HG03095 (cell line): ENCODE results near the gene LRRC25.

Experiments used
- ATAC-seq: cut with Tn5 transposase; IDR thresholded peaks from one replicate; pipeline ENCODE4 v1.9.1; 2021; ENCODE audit warnings: moderate library complexity; ENCODE audit not compliant: unreplicated experiment

Gene LRRC25

DNA sequence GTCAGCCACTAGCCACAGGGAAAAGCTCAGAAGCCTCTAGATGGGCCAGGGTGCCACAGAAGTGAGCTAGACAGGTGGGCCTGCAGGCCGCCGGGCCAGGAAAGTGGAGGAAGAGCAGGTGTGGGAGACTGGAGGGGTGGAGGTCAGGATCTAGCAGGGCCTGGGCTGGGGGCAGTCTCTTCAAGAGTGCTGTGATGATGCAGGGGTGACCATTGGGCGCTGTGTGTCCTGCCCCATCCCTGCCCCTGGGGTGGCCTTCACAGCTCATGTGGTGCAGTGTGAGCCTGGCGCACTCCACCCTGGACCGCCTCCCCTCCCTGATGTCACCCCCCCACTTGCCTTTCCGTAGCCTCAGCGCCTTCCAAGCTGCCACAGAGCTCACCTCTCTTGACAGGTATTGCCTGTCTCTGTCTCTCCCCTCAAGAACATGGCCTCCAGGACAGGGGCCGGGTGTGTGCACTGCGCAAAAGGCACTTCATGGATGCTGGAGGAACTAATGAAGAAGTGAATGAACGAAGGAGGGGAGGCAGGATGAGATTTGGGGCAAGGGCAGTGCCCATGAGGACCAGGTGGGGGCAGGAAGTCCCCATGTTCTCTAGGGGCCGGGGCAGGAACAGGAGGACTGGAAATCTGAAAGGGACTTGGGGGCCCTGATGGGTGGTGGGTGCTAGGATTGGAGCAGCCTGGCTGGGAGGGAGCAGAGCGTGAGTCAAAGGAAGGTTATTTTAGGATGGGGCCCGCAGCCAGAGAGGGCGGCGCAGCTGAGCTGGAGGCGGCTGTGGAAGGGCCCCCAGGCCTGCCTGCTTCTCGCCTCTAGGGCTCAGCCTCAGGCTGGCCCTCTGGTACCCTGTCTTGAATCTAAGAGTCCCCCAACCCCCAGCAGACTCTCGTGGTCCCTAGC is 28.3 kb upstream of the LRRC25 start:
- ATAC-seq = no peak

DNA sequence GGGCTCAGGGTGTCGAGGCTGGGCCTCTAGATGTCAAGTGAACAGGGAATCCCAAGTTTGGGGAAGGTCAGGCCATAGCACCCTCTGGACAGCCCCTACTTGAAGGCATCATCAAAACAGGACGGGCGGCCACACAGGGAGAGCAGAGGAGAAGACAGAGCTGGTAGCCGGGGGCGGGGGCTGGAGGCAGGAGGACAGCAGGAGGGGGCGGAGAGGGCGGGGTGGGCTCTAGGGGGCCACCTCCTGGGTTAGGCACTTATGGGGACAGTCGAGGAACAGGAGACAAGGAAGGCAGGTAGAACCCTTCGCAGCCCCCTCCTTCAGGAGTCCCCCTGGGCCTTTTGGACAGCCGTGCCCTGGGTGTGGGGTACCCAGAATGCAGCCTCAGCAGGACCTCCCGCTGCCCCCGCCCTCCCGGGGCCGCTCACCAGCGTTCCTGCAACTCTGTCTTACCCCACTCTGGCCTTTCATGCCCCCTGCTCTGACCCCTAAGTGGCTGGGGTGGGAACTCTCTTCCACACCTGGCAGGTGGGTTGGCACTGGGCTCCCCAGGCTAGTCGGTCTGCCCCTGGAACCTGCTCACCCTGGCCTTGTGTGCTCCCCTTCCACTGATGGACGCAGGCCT is 27.6 kb upstream of the LRRC25 start:
- ATAC-seq = no peak

DNA sequence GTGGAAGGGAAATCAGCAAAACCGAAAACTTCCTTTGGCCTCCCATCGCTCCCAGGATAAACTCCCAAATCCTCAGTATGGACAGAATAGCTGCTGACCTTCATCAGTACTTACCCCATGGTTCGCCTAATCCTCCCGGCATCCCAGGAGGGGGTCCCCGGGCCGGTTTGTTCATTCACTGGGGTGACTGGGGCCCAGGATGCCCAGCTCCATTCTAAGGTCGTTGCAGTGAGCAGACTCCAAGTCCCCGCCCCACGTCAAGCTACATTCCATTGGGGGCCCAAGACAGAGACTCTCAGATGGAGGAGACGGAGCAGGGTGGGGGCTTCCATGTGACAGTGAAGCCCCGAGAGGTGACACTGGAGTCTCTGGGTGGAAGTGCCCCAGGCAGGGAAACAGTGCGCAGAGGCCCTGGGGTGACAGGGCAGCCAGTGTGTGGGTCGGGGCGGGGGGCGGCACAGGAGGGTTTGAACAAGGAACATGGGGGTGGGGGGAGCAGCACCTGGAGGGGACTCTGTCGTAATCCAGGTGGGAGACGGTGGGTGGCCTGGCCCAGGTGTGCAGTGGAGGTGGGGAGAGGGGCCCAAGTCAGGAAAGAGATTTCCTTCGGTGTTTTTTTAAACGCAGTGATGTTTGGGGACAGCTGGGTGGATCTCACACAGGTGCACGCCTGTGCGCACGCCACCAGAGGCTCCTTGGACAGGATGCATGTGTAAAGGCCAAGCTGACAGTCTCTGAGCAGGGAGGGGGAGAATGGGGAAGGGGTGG is 26.9 kb upstream of the LRRC25 start:
- no peak for ATAC-seq

DNA sequence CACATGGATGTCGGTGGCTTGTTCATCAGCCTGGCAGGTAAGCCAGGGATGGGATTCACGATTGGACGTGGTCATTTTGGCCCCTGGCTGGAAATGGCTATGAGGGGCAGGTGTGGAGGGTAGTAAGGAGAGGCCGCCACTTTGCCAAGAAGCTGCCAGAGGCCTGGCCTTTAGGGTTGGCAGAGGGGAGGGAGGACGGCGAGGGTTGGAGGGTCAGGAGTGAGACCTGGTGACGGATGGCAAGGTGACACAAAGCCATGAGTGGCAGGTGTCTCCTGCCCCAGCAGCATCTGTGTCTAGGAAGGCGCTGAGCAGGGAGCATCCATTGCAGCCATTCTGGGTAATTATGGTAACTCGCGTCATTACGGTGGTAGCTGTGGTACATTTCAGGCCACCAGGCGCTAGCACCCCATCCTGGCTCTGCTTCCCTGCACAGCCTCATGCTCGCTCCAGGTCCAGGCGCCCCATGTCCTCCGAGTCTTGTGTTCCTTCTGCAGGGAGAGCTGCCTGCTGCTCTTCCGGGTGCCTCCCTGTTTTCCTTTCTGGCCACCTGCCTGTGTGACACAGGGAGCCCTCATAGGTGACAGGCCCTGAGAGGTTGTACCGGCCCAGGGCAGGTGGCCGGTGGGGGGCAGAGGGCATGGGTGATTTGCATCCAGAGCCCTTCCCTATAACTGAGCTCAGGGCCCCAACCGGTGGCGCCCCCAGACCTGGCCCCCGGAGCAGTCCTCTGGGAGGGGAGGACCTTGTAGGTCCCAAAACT is 26.0 kb upstream of the LRRC25 start:
- no peak for ATAC-seq

DNA sequence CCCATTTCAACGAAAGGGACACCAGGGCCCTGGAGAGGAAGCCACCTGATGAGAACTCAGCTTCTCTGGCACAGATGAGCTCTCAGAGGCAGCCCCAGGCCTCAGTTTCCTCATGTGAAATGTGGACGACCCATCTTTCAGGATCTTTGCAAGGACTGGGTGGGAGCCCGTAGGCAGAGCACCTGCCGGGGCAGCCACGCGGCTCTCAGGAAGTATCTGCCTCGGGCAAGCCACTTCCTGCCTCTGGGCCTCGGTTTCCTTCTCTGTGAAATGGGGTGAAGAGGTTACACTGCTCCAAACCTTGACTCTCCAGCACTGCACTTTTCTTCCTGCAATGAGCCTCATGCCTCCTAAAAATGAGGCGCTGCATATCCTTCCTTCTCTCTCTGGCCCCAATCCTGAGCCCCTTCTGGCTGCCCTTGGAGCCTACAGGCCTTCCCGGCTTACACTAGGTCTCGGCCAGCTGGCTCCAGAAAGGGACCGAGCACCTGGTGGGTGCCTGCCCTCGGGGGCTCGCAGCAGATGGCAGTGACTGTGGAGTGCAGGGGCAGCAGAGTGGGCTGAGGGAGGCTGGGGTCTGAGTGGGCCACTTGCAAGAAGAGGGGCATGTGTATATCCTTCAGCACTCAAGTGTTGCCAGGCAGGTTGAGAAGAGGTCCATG is 25.2 kb upstream of the LRRC25 start:
- ATAC-seq = no peak

DNA sequence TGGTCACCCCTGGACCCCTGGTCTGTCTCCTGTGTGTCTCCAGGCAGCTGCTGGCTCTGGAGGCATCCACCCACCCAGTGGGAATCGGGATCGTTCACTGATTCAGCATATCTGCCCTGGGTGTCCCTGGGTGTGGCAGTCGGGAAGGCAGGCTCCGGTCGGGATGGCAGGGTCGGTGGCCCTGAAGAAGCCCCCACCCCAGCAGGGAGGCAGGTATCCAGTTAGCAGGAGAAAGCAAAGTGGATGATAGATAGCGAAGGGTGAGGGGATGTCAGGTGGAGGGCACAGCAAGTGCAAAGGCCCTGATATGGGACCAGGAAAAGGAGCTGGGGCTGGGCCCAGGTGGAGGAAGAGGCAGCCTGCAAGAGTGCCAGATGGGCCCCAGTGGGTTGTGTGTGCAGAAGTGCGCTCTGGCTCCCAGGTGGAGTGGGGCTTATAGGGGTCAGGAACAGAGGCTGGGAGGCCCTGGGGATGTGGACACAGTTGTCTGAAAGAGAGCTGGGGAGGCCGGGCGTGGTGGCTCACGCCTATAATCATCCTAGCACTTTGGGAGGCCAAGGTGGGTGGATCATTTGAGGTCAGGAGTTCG is 24.0 kb upstream of the LRRC25 start:
- no peak for ATAC-seq

DNA sequence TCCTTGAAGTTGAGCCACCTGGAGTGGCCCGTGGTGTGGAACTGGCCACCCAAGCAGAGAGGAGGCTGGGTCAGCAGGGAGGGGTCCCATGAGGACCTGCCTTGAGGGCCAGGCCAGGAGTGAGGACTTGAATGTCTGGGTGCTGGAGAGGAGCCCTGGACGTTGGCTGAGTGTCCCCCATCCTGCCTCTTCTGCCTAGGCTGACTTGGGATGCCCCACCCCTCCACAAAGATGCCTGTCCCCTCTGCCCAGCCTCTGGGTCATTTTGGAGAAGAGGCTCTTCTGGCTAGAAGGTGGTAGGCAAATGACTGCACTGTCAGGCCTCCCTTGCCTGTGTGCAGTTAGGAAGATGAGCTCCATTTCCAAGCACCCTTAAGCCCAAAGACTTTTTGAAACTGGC is 23.5 kb upstream of the LRRC25 start:
- no peak for ATAC-seq

DNA sequence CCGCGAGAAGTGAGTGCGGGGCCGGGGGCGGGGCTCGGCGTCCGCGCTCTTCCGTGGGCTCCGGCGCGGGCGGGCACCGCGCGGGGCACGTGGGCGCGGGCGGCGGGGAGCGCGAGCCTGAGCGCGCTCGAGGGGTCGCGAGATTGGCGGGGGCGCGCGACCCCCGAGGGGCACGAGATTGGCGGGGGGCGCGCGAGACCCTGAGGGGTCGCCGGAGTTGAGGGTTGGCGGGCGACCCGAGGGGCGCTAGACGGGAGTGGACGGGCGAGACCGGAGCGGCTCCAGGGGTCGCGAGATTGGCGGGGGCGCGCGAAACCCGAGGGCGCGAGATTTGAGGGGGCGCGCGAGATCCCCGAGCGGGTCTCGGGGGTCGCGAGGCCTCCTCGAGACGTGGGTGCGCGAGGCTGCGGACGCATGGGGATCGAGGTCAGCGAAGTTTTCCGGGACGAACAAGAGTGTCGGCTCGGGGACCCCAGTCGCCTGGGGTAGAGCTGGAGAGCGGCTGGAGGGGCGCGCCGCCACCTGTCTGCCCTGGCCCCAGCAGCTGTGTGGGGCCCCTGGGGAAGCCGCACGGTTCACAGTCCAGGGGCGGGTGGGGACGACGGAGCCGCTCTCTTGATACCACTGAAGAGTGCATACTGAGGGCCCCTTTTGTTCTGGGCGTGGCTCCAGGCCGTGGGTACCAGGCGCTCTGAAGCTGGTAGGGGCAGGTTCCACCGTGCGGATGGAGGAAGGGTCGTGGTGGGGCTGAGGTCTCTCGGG is 22.5 kb upstream of the LRRC25 start:
- no peak for ATAC-seq

DNA sequence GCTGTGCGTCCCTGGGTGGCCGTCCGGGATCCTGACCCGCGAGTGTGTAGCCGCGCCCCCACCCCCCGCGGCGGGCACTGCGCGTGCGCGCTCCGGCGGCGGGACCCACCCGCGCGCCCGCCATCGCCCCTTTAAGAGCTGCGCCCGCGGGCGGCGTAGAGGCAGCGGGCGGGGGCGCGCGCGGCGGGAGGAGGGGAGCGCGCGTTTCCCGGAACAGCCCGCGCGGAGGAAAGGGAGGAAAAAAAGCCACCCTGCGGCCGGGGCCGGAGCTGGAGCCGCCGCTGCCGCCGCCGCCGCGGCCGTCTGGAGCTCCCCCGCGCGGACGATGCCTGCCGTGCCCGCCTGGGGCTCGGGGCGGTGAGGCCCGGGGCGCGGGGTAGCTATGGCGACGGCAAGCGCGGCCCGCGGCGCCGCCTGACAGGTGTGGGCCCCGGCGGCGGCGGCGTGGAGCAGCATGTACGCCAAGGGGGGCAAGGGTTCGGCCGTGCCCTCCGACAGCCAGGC is 21.8 kb upstream of the LRRC25 start, which contains the start of gene SSBP4:
Gene SSBP4 (plus strand): TSS at position 204 of the 504 bp plus-strand sequence. CDS start 251 bp downstream, at position 455.
- ATAC-seq = no peak

DNA sequence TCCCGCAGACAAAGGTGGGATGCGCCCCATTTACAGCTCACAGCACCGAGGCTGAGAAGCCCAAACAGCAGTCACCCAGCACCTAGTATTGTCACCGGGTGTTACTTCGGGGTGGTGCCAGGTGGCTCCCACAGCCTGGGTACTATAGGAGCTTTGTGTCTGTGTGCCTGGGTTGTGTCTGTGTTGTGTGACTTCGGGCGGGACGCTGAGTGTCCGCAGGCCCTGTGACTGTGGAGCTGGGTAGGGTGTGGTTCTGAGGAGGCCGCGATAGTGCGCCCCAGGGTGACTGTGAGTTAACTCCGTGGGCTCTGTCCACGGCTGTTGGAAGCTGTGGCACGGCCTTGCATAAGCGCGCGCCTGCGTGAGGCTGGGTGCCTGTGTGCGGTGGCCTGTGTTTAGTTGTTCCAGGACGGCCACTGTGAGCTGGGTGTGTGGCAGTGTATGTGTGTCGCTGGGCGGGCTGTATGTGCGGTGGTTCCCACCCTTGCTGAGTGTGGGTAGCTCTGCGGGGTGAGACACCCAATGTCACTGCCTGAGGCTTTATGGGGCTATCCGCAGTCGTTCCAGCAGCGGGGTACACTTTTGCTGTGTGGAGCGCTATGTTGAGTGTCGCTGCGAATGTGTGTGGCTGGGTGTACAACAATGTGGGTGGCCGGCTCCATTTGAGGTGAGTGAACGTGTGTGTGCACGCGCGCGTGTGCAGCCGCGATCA is 21.2 kb upstream of the LRRC25 start:
- ATAC-seq = no peak

DNA sequence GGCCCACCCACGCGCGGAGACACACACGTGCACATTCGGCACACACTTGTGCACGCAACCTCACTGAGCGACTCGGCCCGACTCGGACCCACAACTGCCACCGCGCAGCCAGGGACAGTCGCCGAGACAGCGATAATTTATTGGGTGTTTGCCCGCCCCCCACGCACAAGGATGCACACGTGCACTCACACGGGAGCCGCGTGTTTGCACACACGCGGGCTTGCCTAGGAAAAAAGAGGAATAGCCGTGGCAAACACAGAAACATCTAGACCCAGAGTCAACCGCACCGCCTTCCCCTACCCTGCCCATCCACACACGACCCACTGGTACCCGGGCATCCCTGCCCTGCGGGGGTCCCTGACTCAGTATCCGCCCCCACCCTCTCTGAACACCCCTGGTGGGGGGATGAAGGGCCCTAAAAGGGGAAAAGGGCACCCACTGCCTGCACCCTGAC is 20.6 kb upstream of the LRRC25 start:
- ATAC-seq = no peak

DNA sequence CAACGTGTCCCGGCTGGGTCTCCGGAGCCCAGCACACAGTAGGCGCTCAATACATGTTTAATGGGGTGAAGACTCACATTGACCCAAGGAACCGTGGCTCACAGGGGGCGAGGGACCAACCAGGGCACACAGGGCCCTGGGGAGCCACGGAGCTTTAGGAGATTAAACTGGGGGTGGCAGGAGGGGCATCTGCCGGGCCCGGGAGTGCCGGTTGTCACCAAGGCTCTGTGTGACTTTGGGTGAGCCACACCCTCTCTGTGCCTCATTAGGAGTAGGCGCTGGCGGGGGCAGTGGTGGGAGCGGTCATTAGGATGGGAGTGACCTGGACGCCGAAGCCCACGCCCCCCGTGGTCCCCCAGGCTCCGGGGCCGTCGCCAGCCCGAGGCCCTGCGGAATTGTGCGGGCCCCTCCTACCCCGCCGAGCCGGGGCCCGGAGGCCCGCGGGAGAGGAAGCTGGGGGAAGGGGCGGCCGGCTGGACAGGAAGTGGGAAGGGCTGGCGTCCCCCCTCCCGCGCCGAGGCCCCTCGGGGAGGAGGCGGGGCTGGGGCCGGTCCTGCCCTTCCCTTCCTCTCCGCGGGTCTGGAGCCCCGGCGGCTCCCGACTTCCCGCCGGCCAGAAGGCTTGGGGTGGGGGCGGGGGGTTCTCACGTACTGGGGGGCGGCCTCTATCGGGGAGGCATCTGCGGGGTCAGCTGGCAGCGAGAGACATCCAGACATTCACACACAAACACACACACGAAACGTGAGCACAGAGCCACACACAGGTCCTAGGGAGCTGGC is 20.0 kb upstream of the LRRC25 start:
- no peak for ATAC-seq

DNA sequence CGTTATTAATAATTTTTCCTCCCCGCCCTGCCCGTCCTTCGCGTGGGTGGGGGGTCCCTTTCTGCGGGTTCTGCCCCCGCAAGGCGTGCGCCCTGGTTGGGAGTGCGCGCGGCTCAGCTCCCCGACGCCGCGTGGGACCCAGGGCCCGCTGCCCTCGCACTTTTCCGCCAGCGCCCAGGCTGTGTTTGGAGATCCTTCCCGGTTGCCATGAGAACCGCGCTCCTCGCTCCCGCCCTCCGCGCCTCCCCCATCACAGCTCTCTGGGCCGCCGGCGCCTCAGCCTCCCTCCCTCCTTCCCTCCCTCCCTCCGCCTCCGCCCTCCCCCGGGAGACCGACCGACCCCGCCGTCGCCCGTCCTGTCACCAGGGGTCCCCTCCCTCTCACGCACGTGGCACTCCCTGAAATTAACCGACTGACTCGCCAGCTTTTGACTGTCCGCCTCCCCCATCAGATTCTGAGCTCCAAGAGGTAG is 19.4 kb upstream of the LRRC25 start:
- no peak for ATAC-seq

DNA sequence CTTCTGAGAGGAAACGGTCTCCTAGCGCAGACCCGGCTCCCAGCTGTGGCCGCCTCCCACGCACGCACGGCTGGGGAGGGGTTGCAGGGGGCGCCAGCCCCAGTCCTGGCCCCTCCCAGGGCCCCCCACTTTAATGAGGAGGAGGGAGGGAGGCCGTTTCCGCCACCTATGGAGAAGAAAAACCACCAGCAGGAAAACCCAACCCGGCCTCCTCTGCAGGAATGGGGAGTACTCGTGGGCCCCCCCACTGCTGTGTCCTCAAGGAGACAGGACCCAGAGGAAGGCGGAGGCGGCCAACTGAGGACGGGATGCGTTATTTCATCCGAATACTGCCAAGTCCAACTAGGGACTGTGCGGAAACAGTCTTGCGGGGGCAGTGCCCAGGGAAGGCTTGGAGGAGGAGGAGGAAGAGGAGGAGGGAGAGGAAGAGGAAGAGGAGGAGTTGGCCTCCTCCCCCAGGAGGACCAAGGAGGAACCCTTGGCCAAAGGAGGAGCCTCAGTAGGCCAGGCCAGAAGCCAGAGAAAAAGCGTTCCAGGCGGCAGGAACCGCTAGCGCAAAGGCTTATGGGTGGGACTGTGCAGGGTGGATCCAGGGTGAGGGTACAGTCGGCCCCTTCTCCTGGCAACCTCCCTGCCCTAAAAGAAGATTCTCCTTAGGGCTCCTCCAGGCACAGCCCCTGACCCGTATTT is 17.9 kb upstream of the LRRC25 start:
- no peak for ATAC-seq

DNA sequence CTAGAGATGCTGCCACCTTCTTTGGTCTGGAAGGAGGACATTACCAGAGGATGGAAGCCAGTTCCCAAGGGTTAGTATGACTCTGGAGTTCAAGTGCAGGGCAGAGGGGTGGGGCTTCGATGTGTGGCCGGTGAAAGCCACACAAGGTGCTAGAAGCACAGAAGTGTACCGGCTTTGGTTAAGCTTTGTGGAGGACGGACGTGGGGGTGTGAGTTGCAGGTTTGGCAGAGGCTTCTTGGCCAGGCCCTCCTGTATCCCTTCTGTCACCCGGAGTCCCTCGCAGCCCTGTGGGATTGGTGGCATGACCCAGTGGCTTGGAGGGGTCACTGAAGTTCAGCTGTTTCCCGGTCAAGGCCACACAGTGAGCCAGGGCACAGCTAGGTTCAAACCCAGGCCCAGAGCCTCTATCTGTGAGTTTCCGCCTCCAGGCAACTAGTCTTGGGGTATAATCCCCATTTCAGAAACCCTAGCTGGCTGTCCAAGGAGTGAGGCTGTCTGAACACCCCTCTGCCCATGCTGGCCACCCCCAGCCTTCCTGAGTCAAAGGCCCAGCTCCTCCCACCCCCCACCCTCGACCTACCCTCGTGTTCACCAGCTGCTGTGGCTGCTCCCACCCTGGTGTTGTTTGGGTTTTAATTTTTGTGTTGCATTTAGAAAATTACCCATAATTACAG is 17.2 kb upstream of the LRRC25 start:
- no peak for ATAC-seq

DNA sequence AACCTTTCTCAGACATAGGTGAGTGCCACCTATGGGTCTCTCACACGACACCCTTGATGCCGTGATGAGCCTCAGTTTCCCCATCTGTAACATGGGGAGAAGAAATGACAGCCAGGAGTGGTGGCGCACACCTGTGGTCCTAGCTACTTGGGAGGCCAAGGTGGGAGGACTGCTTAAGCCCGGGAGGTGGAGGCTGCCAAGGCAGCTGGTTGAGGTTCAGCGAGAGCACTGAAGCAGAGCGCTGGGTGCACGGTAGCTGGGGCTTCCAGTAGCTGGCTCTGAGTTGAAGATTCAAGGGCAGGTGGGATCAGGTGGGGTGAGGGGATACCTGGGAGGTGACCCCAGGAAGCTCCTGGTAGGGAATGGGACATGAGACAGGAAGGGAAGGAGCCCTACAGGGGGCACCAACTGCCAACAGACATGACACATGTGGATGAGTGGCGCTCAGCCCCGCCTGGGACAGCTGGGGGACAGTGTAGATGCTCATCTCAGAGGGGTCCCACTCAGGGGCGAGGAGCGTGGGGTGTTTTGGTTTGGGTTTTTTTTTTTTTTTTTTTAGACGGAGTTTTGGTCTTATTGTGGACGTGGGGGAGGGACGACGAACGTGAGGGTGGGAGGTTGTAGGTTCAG is 15.3 kb upstream of the LRRC25 start:
- no peak for ATAC-seq
